DLD1 (cell line): ENCODE data around the gene C10orf120.

Experiments
- in situ Hi-C: cut with HindIII; loops from 2 replicates; pipeline ENCODE4 v1.10.0; 2017; ENCODE audit warnings: low sequenced_read_pairs

The C10orf120 gene

DNA sequence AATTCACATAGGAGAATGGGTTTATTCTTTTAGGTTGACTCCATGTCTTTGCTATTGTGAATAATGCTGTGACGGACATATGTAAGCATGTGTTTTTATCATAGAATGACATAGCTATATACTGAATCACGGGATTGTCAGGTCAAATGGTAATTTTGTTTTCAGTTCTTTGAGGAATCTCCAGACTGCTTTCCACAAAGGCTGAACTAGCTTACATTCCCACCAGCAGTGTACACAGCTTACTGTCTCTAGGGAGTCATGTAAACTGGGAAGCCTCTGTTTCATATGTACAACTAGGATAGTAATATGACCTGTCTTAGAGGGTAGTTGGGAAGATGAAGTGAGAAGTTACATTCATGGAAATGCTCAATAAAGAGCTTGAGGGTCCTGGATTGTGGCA, 6.8 kb upstream of the C10orf120 start:
- in situ Hi-C loops = loop anchor here (25.0 kb wide), 1 partner anchor 381 kb away; no protein-coding TSS in a partner anchor

DNA sequence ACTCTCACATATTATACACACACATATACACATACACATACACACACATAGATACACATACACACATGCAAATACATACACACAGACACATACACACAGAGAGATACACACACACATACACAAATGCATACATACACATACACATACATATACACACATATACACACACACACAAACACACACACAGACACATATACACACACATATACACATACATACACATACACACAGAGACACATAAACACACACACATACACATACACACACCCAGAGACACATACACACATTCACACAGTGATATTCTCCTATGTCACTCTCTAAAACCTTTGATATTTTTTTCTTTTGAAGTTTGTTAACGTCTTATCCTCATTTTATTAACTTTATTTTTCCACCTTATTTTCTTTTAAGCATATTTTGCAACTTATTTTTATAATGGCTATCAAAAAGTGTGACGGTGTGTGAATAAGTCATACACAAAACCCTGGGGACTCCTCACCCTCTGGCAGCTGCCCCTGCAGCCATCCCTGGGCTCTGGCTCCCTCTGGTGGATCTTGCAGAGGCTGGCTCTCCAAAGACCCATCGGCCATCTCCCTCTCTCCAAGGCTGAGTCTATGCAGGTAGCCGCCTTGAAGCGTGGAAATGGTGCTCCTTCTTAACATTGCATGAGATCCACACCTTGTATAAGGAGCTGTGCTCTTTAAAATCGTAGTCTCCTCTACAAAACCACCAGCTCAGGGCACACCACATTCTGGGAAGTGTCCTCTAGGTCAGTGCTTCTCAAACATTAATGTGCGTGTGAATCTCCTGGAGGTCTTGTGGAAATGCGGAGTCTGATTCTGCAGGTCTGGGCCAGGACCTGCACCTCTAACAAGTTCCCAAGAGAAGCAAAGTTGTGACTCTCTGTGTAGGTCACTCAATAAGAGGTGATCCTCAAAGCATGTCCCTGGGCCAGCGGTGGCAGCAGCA, 4.1 kb upstream of the C10orf120 start:
- in situ Hi-C loops = loop anchor here (25.0 kb wide), 1 partner anchor 384 kb away; no protein-coding TSS in a partner anchor

DNA sequence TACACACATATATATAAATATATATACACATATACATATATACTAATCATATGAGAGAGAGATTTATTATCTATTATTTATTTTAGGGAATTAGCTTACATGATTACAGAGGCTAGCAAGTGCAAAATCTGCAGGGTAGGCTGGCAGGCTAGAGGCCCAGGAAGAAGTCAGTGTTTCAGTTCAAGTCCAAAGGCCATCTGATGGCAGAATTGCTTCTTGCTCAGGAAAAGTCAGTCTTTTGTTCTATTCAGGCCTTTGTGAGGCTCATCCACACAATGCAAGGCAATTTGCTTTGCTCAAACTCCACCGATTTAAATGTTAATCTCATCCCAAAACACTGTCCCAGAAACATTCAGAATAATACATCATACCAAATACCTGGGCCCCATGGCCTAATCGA, 2.6 kb upstream of the C10orf120 start:
- in situ Hi-C loops = loop anchor here (25.0 kb wide), 1 partner anchor 385 kb away; no protein-coding TSS in a partner anchor

GRCh38 chr10:122701652-122702051, 2.0 kb upstream of the C10orf120 start:
- in situ Hi-C loops = loop anchor here (25.0 kb wide), 1 partner anchor 386 kb away; no protein-coding TSS in a partner anchor

DNA sequence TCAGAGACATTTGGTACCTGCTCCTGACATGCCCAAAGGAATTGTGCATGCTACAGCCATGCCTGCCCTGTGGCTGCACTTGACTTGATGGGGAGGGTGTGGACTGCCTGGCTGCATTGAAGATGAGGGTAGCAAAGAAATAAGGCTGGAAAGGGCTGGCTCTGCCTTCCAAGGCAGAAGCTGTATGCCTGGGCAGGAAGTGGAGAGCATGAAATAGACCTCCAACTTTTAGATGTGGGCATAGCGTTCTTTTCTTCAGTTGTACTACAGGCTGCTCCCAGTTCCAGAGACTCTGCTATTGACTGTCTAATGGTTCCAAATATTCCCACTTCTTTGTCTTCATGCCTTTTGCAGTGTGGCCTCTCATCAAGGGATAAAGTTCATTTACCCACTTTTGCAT, 3.0 kb downstream of the C10orf120 start:
- in situ Hi-C loops = no loop called here

GRCh38 chr10:122692744-122693143, 6.9 kb downstream of the C10orf120 start:
- in situ Hi-C loops = no loop called here

DNA sequence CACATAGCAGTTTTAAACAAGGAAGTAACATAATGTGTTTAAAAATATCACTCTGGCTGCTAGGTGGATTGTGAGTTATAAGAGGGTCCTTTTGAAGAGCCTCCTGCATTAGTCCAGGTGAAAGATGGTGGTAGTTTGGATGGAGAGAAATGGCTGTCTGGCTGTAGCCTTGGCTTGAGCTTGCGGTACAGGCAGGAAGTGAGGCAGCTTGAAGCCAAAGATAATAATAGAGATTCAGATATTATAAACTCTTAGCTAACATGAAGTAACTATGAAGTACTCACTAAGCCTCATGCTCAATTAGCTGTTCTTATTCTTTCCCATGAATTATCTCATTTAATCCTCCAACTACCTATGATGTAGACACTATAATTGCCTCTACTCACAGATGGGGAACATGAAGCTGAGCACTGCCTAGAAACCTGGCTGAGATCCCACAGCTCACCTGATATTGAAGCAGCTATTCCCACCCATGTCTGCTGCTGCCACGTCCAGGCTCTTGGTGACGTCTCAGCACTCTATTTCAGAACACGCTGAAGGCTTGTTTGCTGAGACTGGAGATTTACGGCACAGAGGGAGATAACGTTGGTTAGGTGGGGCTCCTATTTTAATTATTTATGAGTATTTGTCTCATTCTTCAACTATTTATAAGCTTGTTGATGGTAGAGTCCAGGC, 10.4 kb downstream of the C10orf120 start:
- in situ Hi-C loops = no loop called here

- in situ Hi-C loops = no loop called here
Observed at GRCh38 chr10:122688293-122688989, 11.2 kb downstream of the C10orf120 start.

DNA sequence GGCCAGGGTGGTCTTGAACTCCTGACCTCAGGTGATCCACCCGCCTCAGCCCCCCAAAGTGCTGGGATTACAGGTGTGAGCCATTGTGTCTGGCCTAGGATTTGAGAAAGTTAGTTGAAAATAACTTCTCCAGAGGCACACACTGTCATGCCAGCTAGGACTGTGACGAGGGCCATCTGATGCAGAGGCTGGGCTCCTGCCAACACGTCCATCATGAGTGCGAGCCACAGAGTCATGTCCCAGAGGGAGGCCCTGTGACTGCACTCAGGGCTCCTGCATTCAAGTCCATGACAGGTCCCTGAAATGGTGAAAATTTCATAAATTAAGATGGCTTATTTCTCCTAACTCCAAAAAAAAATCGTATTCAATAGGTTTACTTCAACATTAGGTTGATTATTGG, 17.1 kb downstream of the C10orf120 start:
- in situ Hi-C loops = no loop called here

GRCh38 chr10:122678266-122678665, 21.4 kb downstream of the C10orf120 start:
- in situ Hi-C loops = no loop called here

- in situ Hi-C loops = no loop called here
Observed at GRCh38 chr10:122675278-122675677, 24.4 kb downstream of the C10orf120 start.

- in situ Hi-C loops = no loop called here
Observed at GRCh38 chr10:122674781-122675180, 24.9 kb downstream of the C10orf120 start.

- in situ Hi-C loops = no loop called here
Observed at GRCh38 chr10:122673731-122674130, 25.9 kb downstream of the C10orf120 start.

DNA sequence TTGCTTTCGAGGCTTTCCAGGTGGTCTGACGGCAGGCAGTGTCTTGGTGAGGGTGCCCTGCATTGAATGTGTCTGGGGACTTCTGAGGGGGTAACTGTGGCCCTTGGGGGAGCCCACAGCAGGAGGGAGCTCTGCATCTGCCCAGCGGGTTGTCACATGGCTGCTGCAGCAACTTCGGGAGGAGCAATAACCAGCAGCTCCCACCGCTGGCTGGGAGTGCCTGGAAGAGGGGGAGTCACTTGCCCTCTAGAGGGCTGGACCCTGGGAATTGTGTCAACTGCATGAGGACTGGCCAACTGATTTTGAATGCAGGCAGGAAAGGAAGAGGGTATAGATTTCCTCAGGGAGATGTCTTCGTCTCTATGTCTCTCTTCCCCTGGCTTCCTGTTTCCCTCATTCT, 26.4 kb downstream of the C10orf120 start:
- in situ Hi-C loops = no loop called here

DNA sequence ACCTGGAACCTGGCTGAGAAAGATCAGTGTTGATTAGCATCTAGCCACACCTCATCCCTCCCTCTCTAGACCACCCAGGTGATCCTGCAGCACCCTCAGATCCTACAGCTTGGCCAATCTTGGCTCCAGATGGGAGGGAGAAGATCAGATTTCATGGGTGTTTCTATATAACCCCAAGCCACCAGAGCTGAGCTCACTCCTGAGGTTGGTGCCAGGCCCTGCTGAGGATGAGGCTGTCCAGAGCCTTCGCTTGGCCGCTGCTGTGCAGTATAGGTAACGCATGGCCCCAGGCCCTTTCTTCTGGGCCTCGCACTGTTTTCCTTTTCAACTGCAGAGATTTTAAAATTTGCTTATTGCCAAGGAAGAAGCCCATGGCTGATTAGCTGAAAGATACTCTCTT, 27.0 kb downstream of the C10orf120 start:
- in situ Hi-C loops = no loop called here

DNA sequence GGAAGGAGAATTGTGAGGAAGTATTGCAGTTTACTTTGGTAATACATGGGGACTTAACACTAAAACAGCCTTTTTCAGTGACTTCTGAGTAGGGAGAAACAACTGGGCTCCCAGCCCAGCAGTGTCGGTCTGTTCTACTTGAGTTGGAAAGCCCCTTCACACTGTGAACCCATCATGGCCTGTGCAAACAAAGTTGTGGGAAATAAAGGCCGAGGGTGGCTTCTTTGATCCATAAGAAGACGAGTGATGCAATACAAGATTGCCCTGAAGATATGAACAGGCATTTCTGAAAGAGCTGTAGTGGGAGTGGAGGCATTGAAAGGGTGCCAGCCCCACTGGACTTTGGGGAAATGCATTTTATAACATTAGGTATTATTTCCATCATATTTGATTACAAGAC, 28.3 kb downstream of the C10orf120 start:
- in situ Hi-C loops = no loop called here

DNA sequence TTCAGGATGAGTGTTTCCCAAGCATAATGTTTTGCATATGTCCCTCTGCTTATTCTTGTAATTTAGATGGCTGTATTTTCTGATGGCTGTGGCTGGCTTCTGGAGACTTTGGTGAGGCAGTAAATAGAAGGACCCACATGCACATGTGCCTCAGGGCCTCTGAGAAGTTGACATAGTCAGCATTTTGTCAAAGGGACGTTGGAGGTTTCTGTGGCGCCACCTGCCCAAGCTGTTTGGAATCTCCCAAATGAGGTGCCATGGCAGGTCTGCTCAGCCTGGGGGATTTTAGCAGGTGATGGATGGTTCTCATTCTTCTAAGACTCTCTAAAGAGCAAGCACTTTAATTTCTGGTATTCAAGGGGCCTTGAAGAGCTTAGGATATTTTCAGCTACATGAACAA, 29.8 kb downstream of the C10orf120 start:
- in situ Hi-C loops = no loop called here

GRCh38 chr10:122669045-122669444, 30.6 kb downstream of the C10orf120 start:
- in situ Hi-C loops = no loop called here

DNA sequence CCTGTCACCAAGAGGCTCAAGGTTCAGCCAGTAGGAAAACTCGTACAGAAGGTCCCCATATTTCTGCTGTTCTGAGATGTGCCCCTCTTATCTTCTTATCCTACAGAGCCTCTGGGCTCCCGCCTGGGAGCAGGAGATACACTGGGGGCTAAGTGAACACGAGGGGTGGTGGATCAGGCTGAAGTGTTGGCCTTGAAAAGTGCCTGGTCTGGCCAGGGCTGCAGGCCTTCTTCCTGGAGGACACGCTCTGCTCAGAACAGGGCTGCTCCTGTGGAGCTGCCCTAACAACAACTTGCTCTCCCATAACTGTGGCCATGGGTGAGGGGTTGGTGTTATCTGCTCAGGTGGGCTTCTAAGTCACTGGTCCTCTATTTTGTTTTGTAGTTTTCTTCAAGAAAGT, 33.7 kb downstream of the C10orf120 start:
- in situ Hi-C loops = no loop called here

- in situ Hi-C loops = no loop called here
Observed at GRCh38 chr10:122665329-122665860, 34.3 kb downstream of the C10orf120 start.

GRCh38 chr10:122664501-122664900, 35.1 kb downstream of the C10orf120 start:
- in situ Hi-C loops = no loop called here
